Hepatocyte (in vitro differentiated cells): ENCODE data around the gene GUCY1A1.

Experiments used
- CTCF ChIP-seq: fragments of 200-600 bp; sonication (generic); IDR thresholded peaks from 2 replicates; pipeline ENCODE4 v1.5.1; 2016; ENCODE audit warnings: antibody characterized with exemption, mild to moderate bottlenecking; ENCODE audit not compliant: poor library complexity
- EZH2 ChIP-seq: fragments of 200-600 bp; sonication (generic); IDR thresholded peaks from 2 replicates; pipeline ENCODE4 v1.6.1; 2016; ENCODE audit warnings: antibody characterized with exemption, mild to moderate bottlenecking, borderline replicate concordance
- EZH2phosphoT487 ChIP-seq: fragments of 200-600 bp; sonication (generic); IDR thresholded peaks from one replicate; pipeline ENCODE4 v1.6.1; 2018; ENCODE audit warnings: antibody characterized with exemption, mild to moderate bottlenecking, low read depth, moderate library complexity; ENCODE audit not compliant: unreplicated experiment, severe bottlenecking

- TF ChIP-seq CTCF, result no peak
- no peak for TF ChIP-seq EZH2
- TF ChIP-seq EZH2phosphoT487, result no peak
Observed at GRCh38 chr4:155640751-155641150, 25.9 kb upstream of the GUCY1A1 start.
